BJ (cell line): ENCODE results near the gene ENG. TPM values are rescaled to one million over a fixed set of nuclear protein-coding genes. Genes with fewer than 3 reads are reported as not detected.

ENCODE experiments used
- CTCF ChIA-PET: fragments of 350-600 bp; formaldehyde crosslinking; extraction: SDS; loops from one replicate; lab custom pipeline; 2021; ENCODE audit warnings: antibody characterized with exemption, inconsistent platforms; lab: Yijun Ruan, JAX
- POLR2A ChIA-PET: fragments of 300-600 bp; sonication (Branson Sonifier 250); formaldehyde crosslinking; extraction: SDS; loops from one replicate; lab custom pipeline; 2021; ENCODE audit warnings: antibody characterized with exemption; lab: Charles Lee
- DNase-seq: peaks from one replicate; pipeline ENCODE4 v3.0.0-alpha.2; 2011; ENCODE audit warnings: low read depth
- H3K27me3 ChIP-seq: 2 replicates; pipeline ENCODE4 v1.6.0; 2011; ENCODE audit warnings: low read length; ENCODE audit not compliant: control insufficient read depth, insufficient read depth
- H3K36me3 ChIP-seq: 2 replicates; pipeline ENCODE4 v1.5.1; 2011; ENCODE audit warnings: low read length; ENCODE audit not compliant: control insufficient read depth, insufficient read depth
- H3K4me3 ChIP-seq: 2 replicates; pipeline ENCODE4 v1.5.1; 2011; ENCODE audit warnings: low read depth, mild to moderate bottlenecking, control low read depth, low read length
- polyA plus RNA-seq: library from polyadenylated mRNA; depleted of rRNA; stranded (reverse); fragments of >200 nt; gene quantifications from 2 replicates; pipeline ENCODE4 v1.2.3, GENCODE V29; 2011
- TF ChIP-seq, protein P1 (sequence below): IDR thresholded peaks from 2 replicates; pipeline ENCODE4 v1.5.1; 2011; ENCODE audit warnings: low read depth, mild to moderate bottlenecking, control low read depth, inconsistent platforms, low read length, moderate library complexity; ENCODE audit not compliant: insufficient read depth

ENG gene
- polyA plus RNA-seq, 1 experiment, result 44.6 TPM

DNA sequence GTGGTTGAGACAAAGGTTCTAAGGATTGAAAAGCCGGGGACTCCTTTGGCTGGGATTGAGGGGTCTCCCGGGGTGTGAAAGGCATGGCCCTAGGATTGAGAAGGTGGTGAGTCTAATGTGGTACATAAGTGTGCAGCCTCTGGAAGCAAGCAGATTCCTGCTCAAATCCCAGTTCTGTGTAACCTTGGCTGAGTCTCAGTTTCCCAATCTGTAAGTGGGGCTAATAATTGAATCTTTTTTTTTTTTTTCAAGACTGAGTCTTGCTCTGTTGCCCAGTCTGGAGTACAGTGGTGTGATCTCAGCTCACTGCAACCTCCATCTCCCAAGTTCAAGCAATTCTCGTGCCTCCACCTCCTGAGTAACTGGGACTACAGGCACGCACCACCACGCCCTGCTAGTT is 81.9 kb downstream of the ENG start:
- POLR2A ChIA-PET, result interaction anchor here (0.7 kb wide), 1 partner anchor 133 kb away, joined by 9 read pairs; no protein-coding TSS in a partner anchor

DNA sequence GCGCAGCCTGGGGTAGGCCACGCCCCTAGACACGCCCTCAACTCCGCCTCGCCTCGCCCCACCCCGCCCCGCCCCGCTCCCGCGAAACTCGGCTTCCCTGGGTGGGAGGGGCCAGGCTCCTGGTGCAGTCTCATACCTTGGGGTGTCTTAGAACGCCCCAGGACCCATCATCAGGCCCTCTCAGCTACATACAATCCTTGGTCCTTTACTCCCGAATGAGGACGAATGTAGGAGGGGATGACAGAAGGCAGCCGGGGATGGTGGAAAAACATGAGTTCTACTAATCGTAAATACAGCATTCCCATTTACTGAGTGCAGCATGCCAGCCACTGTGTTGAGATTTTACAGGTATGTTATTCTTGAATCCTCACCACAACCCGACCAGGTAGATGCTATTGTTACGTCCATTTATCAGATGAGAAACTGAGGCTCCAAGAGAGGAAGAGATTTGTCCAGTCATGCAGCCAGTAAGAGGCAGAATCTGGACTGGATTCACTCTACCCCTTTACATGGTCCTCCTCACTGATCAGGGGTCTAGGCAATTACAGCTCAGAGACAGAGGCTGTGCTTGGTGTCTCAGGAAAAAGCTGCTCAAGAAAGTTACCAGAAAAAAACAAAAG is 82.8 kb downstream of the ENG start:
- ChIA-PET CTCF (interaction anchor here (0.7 to 2.0 kb wide), 6 partner anchors 12 to 98 kb away, joined by 3 to 10 read pairs (median 4); partner anchors contain the start of genes CDK9 and TOR2A), POLR2A (interaction anchor here (0.5 to 0.7 kb wide), 5 partner anchors 14 to 132 kb away, joined by 3 to 27 read pairs (median 9); no protein-coding TSS in a partner anchor)
- no peaks in the 10 kb centered on the region for H3K36me3 ChIP-seq
- peak overlapping the region; percentile 42 for H3K4me3 ChIP-seq
- TF ChIP-seq, protein P1, sequence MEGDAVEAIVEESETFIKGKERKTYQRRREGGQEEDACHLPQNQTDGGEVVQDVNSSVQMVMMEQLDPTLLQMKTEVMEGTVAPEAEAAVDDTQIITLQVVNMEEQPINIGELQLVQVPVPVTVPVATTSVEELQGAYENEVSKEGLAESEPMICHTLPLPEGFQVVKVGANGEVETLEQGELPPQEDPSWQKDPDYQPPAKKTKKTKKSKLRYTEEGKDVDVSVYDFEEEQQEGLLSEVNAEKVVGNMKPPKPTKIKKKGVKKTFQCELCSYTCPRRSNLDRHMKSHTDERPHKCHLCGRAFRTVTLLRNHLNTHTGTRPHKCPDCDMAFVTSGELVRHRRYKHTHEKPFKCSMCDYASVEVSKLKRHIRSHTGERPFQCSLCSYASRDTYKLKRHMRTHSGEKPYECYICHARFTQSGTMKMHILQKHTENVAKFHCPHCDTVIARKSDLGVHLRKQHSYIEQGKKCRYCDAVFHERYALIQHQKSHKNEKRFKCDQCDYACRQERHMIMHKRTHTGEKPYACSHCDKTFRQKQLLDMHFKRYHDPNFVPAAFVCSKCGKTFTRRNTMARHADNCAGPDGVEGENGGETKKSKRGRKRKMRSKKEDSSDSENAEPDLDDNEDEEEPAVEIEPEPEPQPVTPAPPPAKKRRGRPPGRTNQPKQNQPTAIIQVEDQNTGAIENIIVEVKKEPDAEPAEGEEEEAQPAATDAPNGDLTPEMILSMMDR, result no peak
- no peak for DNase-seq
- peaks cover 6% of the 10 kb centered on the region for H3K27me3 ChIP-seq

More for the DNA sequence above, 81.9 kb downstream of the ENG start:
- H3K27me3 ChIP-seq, result peaks cover 8% of the 10 kb centered on the region
- no peak for DNase-seq
- CTCF ChIA-PET, result interaction anchor here (1.1 to 1.2 kb wide), 2 partner anchors 12 to 38 kb away, joined by 3 to 5 read pairs; partner anchors contain the start of gene TOR2A
- no peaks in the 10 kb centered on the region for H3K36me3 ChIP-seq
- H3K4me3 ChIP-seq, result no peak overlapping the region
- TF ChIP-seq, protein P1, result no peak

DNA sequence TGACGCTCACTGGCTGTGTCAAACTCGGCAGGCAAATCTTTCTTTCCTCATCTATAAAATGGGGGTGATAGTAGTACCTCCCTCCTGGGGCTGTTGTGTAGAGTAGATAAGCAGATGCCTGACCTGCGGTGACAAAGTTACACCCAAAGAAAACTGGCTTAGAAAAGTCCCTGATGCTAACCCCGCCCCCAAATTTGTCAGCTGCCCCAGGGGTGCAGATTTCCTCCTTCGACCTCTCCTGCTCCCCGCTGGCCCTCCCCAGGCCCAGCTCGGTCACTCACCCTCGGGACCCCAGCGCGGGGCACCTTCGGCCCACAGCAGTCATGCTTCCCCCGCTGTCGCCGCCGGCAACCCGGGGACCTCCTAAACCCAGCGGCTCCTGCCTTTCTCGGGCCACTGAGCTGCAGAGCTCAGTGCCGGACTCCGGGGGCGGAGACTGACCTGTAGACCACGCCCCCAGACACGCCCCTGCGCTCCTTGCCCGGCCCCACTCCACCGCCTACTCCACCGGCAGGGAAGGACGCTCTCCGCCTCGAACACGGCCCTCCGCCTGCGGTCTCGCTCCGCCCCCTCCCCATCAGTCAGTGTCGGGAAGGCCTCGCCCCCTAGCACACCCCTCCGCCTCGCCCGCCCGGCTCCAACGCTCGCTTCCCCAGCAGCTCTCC is 83.4 kb downstream of the ENG start:
- ChIA-PET CTCF (interaction anchor here (0.7 to 2.0 kb wide), 7 partner anchors 12 to 185 kb away, joined by 3 to 10 read pairs (median 4); partner anchors contain the start of genes CDK9 and TOR2A), POLR2A (interaction anchor here (0.5 to 0.7 kb wide), 3 partner anchors 14 to 38 kb away, joined by 3 to 27 read pairs (median 7); no protein-coding TSS in a partner anchor)
- H3K27me3 ChIP-seq, result peaks cover 6% of the 10 kb centered on the region; the same call in 1 of the 2 replicates
- DNase-seq, result peak; percentile 82
- H3K36me3 ChIP-seq, result no peaks in the 10 kb centered on the region
- TF ChIP-seq, protein P1, result no peak
- peak overlapping the region; percentile 42 for H3K4me3 ChIP-seq

DNA sequence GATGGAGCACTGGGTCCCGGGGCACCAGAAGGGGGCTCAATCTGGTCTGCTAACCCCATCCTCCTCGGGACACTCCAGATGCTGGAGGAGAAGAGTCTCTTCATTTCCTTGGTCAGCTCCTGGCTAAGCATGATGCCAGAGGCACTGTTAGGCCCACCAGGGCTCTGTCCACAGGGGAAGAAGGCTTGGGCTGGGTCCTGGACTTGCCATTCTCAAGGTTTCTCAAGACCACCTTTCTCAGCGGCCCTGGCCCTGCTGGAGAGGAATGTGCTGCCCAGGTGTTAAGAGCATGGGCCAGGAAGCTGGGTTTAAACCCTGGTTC is 83.9 kb downstream of the ENG start:
- no peak overlapping the region for H3K4me3 ChIP-seq
- no peak for DNase-seq
- TF ChIP-seq, protein P1, result no peak
- peaks cover 7% of the 10 kb centered on the region; the same call in 1 of the 2 replicates for H3K27me3 ChIP-seq
- ChIA-PET CTCF (interaction anchor here (0.8 to 2.0 kb wide), 5 partner anchors 11 to 185 kb away, joined by 3 to 10 read pairs (median 4); partner anchors contain the start of genes CDK9 and TOR2A), POLR2A (no interaction called here)
- H3K36me3 ChIP-seq, result no peaks in the 10 kb centered on the region
